Neural progenitor cell (in vitro differentiated cells): ENCODE results near the gene ENO4. TPM values are rescaled to one million over a fixed set of nuclear protein-coding genes. Genes with fewer than 3 reads are reported as not detected.

ENCODE experiments used
- DNase-seq: peaks from one replicate; pipeline ENCODE4 v3.0.0-alpha.2; 2016; ENCODE audit warnings: low spot score
- H2AFZ ChIP-seq: fragments of 200-600 bp; sonication (generic); replicated peaks from 2 replicates; pipeline ENCODE4 v1.6.1; 2016; ENCODE audit warnings: antibody characterized with exemption
- H3F3A ChIP-seq: fragments of 200-600 bp; sonication (generic); 2 replicates; pipeline ENCODE4 v1.6.1; 2016; ENCODE audit warnings: antibody characterized with exemption, low read depth
- H3K27ac ChIP-seq: fragments of 200-600 bp; sonication (generic); 2 replicates; pipeline ENCODE4 v1.5.1; 2016; ENCODE audit warnings: mild to moderate bottlenecking
- H3K27me3 ChIP-seq: fragments of 200-600 bp; sonication (generic); 2 replicates; pipeline ENCODE4 v1.6.1; 2016; ENCODE audit warnings: mild to moderate bottlenecking, moderate library complexity
- H3K36me3 ChIP-seq: fragments of 200-600 bp; sonication (generic); 2 replicates; pipeline ENCODE4 v1.5.1; 2016
- H3K4me1 ChIP-seq: fragments of 200-600 bp; sonication (generic); 2 replicates; pipeline ENCODE4 v1.6.1; 2016; ENCODE audit warnings: mixed run types
- H3K4me2 ChIP-seq: fragments of 200-600 bp; sonication (generic); 2 replicates; pipeline ENCODE4 v1.6.1; 2016
- H3K4me3 ChIP-seq: fragments of 200-600 bp; sonication (generic); 2 replicates; pipeline ENCODE4 v1.5.1; 2016
- H3K79me2 ChIP-seq: fragments of 200-600 bp; sonication (generic); 2 replicates; pipeline ENCODE4 v1.6.1; 2016; ENCODE audit warnings: low read depth
- H3K9ac ChIP-seq: fragments of 200-600 bp; sonication (generic); 2 replicates; pipeline ENCODE4 v1.6.1; 2016
- H3K9me3 ChIP-seq: fragments of 200-600 bp; sonication (generic); 2 replicates; pipeline ENCODE4 v1.5.1; 2016; ENCODE audit warnings: low read depth
- H4K20me1 ChIP-seq: fragments of 200-600 bp; sonication (generic); 2 replicates; pipeline ENCODE4 v1.6.1; 2016; ENCODE audit warnings: low read depth
- H3K27ac Mint-ChIP-seq: 3 replicates; pipeline ENCODE4 v1.8.0; 2021; ENCODE audit warnings: mixed read lengths
- H3K27me3 Mint-ChIP-seq: 2 replicates; pipeline ENCODE4 v1.8.0; 2022; ENCODE audit warnings: low read depth, mild to moderate bottlenecking, inconsistent platforms, moderate library complexity, mixed read lengths; ENCODE audit not compliant: insufficient read depth
- H3K36me3 Mint-ChIP-seq: 3 replicates; pipeline ENCODE4 v1.8.0; 2021; ENCODE audit warnings: mixed read lengths
- H3K4me1 Mint-ChIP-seq: 3 replicates; pipeline ENCODE4 v1.8.0; 2021; ENCODE audit warnings: mixed read lengths
- H3K4me3 Mint-ChIP-seq: 3 replicates; pipeline ENCODE4 v1.8.0; 2021; ENCODE audit warnings: mild to moderate bottlenecking, moderate library complexity, mixed read lengths
- H3K9me3 Mint-ChIP-seq: 3 replicates; pipeline ENCODE4 v1.8.0; 2020; ENCODE audit warnings: mixed read lengths
- CTCF ChIP-seq: fragments of 200-600 bp; sonication (generic); IDR thresholded peaks from 2 replicates; pipeline ENCODE4 v1.5.1; 2017; ENCODE audit warnings: antibody characterized with exemption, mild to moderate bottlenecking
- EZH2 ChIP-seq: fragments of 200-600 bp; sonication (generic); IDR thresholded peaks from 2 replicates; pipeline ENCODE4 v1.6.1; 2017; ENCODE audit warnings: antibody characterized with exemption, mild to moderate bottlenecking, moderate library complexity
- EZH2phosphoT487 ChIP-seq: fragments of 200-600 bp; sonication (generic); IDR thresholded peaks from 2 replicates; pipeline ENCODE4 v1.6.1; 2017; ENCODE audit warnings: antibody characterized with exemption
- total RNA-seq: library from RNA; depleted of rRNA; stranded (reverse); fragments of >200 nt; gene quantifications from 2 replicates; pipeline ENCODE4 v1.2.3, GENCODE V29; 2015; ENCODE audit warnings: low replicate concordance

Gene ENO4
- total RNA-seq, 1 donor from 2014 or later = 10.0 TPM

- Histone ChIP-seq H3K4me3 (peak overlapping the region; percentile 74), H3K27me3 (peaks cover 14% of the 10 kb centered on the region), H2AFZ (peak overlapping the region; percentile 83), H3K9me3 (no peaks in the 10 kb centered on the region), H3K79me2 (no peaks in the 10 kb centered on the region), H4K20me1 (no peaks in the 10 kb centered on the region), H3K27ac (peak overlapping the region; percentile 43), H3F3A (peaks cover 25% of the 10 kb centered on the region), H3K4me2 (peak overlapping the region; percentile 89), H3K4me1 (peaks cover 13% of the 10 kb centered on the region), H3K36me3 (no peaks in the 10 kb centered on the region), H3K9ac (peak overlapping the region; percentile 67)
- Mint-ChIP-seq H3K36me3 (no peaks in the 10 kb centered on the region), H3K27me3 (peaks cover 11% of the 10 kb centered on the region), H3K4me1 (peaks cover 17% of the 10 kb centered on the region), H3K9me3 (no peaks in the 10 kb centered on the region), H3K27ac (peak overlapping the region; percentile 94), H3K4me3 (peak overlapping the region; percentile 92)
- TF ChIP-seq EZH2 (peak; percentile 59), CTCF (no peak), EZH2phosphoT487 (no peak)
- no peak for DNase-seq
These were observed 403 bp upstream of the ENO4 start for GRCh38 chr10:116848944-116849247.

GRCh38 chr10:116850058-116850611 is 836 bp downstream of the ENO4 start:
- peak overlapping the region; percentile 83 for H2AFZ ChIP-seq
- no peaks in the 10 kb centered on the region for H3K9me3 ChIP-seq
- Mint-ChIP-seq H3K9me3 (no peaks in the 10 kb centered on the region), H3K36me3 (no peaks in the 10 kb centered on the region), H3K4me1 (peaks cover 17% of the 10 kb centered on the region), H3K27ac (no peak overlapping the region), H3K4me3 (peak overlapping the region; percentile 92), H3K27me3 (peaks cover 11% of the 10 kb centered on the region)
- TF ChIP-seq EZH2phosphoT487 (no peak), CTCF (no peak), EZH2 (no peak)
- no peak overlapping the region for H3K27ac ChIP-seq
- H3K4me2 ChIP-seq = peak overlapping the region; percentile 89
- H3K4me3 ChIP-seq = peak overlapping the region; percentile 74
- H3K27me3 ChIP-seq = peaks cover 14% of the 10 kb centered on the region
- no peaks in the 10 kb centered on the region for H3K36me3 ChIP-seq
- H4K20me1 ChIP-seq = no peaks in the 10 kb centered on the region
- H3K4me1 ChIP-seq = peaks cover 13% of the 10 kb centered on the region
- H3F3A ChIP-seq = peaks cover 25% of the 10 kb centered on the region
- no peaks in the 10 kb centered on the region for H3K79me2 ChIP-seq
- DNase-seq = no peak
- H3K9ac ChIP-seq = no peak overlapping the region

- H3K27me3 ChIP-seq = peaks cover 14% of the 10 kb centered on the region
- no peak overlapping the region for H3K27ac Mint-ChIP-seq
- peaks cover 6% of the 10 kb centered on the region for H3K9me3 Mint-ChIP-seq
These were observed 2.9 kb downstream of the ENO4 start for GRCh38 chr10:116852246-116852645.

More at GRCh38 chr10:116852246-116852645, 2.9 kb downstream of the ENO4 start:
- Histone ChIP-seq H3K27ac (no peak overlapping the region), H3K9me3 (no peaks in the 10 kb centered on the region), H3K4me3 (no peak overlapping the region), H3K4me1 (peaks cover 13% of the 10 kb centered on the region), H2AFZ (no peak overlapping the region), H3K79me2 (no peaks in the 10 kb centered on the region), H3K36me3 (no peaks in the 10 kb centered on the region), H4K20me1 (no peaks in the 10 kb centered on the region), H3F3A (peaks cover 25% of the 10 kb centered on the region), H3K9ac (no peak overlapping the region), H3K4me2 (no peak overlapping the region)
- DNase-seq = no peak
- peaks cover 11% of the 10 kb centered on the region for H3K27me3 Mint-ChIP-seq
- H3K36me3 Mint-ChIP-seq = peaks cover 4% of the 10 kb centered on the region
- no peak overlapping the region for H3K4me3 Mint-ChIP-seq
- no peak for TF ChIP-seq CTCF
- no peak for TF ChIP-seq EZH2phosphoT487
- no peak for TF ChIP-seq EZH2
- H3K4me1 Mint-ChIP-seq = peaks cover 17% of the 10 kb centered on the region
